HG03442 (cell line): ENCODE data around the gene RP2.
A peak's percentile ranks its signal among the peaks of the same experiment; 100 is the strongest.

ENCODE experiments used
- ATAC-seq: cut with Tn5 transposase; IDR thresholded peaks from one replicate; pipeline ENCODE4 v1.9.1; 2021; ENCODE audit warnings: mild to moderate bottlenecking, moderate library complexity; ENCODE audit not compliant: unreplicated experiment

Gene RP2

DNA sequence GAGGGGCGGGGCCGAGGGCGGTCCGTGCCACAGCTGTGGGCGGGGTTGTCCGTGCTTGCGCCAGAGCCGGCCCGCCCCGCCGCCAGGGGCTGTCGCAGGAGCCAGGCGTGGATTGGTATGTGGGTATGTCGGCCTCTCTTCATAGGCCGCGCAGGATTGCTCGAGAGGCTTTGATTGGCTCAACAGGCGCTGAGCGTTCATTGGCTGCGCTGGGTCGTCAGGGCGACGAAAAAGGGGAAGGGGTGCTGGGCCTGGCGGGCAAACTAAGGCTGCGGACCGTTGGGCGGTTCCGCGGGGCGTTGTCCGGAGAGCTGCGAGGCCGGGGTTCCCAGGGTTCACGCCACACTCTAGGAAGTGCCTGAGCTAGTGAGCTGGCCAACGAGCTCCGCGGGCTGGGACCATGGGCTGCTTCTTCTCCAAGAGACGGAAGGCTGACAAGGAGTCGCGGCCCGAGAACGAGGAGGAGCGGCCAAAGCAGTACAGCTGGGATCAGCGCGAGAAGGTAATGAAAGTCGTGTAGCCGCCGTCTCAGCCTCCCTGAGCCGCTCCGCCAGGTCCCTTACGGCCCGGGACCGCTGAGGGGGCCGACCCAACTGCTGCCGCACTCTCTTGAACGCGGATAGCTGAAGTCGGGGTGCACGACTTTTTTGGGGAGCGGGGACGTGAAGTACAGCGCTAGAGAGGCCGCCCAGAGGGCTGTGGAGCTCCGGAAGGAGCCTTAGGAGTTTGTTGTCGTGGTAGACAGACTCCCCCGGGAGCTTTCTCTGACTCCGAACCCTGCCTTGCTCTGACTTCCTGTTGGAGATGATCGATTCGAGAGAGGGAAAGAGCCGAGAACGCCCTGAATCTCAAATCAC, at the start of gene RP2:
Gene RP2 (plus strand): TSS at position 343 of the 857 bp plus-strand sequence. CDS start 58 bp downstream, at position 401.
- peak; percentile 94 for ATAC-seq

DNA sequence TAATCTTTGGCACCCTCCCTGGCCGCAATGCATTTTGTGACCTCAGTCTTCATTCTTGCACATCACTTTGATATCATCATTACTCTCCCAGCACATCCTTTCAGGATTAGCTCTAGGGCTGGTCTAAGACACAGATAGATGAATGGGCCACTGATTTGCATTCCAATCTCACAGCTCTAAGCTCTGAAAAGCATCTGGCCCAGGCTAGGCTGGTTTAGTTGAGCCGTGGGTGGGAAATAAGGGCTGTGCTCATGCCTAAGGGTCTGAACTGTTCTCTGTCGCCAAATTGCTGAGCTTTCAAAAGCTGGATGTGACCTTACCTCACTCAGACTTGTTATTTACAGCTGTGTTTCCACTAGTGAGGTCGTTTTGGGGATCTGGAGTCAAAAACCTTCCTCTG, 47.9 kb upstream of the RP2 start:
- no peak for ATAC-seq

DNA sequence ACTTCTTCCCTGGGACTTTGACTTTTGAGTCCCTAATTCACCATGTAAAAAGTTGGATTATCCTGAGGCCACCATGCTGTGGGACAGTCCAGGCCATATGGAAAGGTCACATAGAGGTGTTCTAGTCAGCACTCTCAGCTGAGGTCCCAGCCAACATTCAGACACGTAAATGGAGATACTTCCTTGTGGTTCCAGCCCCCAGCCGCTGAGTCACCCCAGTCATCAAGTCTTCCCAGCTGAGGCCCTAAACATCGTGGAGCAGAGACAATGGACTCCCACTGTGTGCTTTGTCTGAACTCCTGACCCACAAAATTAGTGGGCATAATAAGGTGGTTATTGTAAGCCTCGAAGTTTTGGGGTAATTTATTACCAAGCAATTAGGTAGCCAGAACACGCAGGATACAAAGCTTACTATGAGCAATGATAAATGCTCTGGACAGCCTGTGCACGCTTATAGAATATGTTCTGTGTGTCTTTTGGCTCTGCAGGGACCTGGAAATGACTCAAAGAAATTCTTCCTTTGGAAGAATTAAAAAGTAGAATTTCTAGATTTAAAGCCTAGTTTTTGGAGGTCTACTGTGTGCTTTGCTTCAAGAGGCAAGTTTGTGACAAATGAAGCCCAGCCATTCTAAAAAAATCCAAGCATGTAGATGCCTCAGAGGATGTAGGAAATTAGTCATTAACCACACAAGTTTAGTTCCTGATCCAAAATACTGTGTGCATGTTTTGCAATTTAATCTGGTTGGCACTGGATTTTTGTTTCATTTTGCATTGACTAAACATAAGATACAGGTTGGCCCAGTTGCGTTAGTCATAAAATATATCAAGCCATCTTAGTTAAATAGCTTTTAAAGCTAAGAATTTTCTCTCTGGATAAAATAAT, 44.7 kb upstream of the RP2 start:
- ATAC-seq, result peak; percentile 57

DNA sequence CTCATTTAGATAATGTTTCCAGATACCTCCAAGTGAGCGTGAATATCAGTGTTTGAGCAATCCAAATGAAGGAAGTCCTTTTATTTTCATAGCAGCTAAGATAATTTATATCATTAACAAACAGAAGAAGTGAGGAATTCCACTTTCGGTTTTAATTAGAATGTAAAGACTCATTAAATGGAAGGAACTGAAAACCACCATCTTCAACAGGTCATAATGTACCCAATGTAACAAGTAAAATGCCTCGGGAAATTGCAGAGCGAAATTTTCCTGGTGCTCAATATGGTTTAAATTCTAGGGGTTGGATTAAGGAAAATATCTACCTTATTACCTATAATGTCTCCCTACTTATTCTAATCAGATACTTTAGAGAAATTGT, 44.0 kb upstream of the RP2 start:
- ATAC-seq, result no peak

- ATAC-seq, result no peak
Observed at GRCh38 chrX:46793386-46794143, 43.3 kb upstream of the RP2 start.

GRCh38 chrX:46796574-46797191, 40.2 kb upstream of the RP2 start:
- no peak for ATAC-seq

DNA sequence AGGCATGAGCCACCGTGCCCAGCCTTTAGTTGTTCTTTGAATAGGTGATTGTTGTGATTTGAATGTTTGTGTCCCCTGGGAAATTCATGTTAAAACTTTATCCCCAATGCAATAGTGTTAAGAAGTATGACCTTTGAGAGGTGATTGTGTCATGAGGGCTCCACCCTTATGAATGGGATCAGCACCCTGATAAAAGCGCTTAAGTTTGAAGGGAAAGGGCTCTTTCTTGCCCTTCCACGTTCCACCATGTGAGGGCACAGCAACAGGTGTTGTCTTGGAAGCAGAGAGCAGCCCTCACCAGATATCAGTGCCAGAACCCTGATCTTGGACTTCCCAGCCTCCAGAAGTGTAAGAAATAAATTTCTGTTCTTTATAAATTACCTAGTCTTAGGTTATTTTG, 33.7 kb upstream of the RP2 start:
- ATAC-seq, result no peak

GRCh38 chrX:46805270-46805669, 31.6 kb upstream of the RP2 start:
- ATAC-seq, result no peak

DNA sequence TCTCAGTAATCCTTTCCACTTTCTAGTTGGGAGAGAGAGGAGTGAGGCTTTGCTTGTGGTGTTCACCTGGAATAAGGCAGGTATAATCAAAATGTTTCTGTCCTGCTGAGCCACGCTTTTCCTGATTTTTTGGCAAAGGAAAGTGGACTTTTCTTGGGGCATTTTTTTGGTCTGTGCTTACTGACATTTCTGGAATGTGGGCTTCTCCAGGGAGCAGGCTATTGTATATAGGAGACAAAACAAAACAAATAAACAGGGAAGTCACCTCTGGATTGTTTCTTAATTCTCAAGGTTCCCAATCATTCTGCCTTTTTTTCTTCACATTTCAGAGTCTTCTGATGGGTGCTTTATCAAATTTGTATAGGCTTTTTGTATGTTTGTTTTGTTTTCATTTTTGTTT, 25.7 kb upstream of the RP2 start:
- no peak for ATAC-seq

DNA sequence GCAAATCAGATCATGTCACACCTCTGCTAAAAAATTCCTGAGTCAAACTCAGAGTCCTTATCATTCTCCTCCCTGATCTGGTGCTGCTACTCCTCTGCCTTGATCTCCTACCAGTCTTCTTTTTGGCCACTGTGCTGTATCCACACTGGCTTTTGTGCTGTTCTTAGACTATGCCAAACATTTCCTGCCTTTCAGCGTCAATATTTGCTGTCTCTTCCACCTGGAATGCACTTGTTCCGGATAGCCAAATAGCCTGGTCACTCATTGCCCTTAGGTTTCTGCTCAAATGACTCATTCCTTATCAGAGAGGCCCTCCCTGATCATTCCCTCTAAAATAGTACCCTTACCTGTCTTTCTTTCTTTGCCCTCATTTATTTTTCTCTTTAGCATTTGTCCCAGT, 24.4 kb upstream of the RP2 start:
- no peak for ATAC-seq

GRCh38 chrX:46814966-46815365, 21.9 kb upstream of the RP2 start:
- no peak for ATAC-seq

- ATAC-seq, result no peak
Observed at GRCh38 chrX:46819136-46819535, 17.7 kb upstream of the RP2 start.

DNA sequence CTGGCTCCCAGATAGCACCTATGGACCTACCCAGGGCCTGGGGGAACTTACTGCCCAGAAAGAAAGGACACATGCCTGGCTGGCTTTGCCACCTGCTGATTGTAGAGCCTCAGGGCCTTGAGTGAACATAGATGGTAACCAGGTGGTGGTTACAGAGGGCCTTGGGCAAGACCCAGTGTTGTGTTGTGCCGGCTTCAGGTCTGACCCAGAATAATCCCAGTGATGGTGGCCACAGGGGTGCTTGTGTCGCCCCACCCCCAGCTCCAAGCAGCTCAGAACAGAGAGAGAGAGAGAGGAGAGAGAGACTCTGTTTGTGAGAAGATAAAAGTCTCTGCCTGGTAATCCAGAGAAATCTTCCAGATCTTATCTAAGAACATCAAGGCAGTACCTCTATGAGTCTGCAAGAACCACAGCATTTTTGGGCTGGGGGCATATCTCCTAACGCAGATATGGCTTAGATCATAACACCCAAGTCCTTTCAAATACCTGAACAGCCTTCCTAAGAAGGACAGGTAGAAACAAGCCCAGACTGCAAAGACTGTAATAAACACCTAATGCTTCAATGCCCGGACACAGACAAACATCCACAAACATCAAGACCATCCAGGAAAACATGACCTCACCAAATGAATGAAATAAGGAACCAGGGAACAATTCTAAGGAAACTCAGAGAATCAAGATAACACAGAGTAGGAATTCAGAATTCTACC, 16.3 kb upstream of the RP2 start:
- no peak for ATAC-seq

DNA sequence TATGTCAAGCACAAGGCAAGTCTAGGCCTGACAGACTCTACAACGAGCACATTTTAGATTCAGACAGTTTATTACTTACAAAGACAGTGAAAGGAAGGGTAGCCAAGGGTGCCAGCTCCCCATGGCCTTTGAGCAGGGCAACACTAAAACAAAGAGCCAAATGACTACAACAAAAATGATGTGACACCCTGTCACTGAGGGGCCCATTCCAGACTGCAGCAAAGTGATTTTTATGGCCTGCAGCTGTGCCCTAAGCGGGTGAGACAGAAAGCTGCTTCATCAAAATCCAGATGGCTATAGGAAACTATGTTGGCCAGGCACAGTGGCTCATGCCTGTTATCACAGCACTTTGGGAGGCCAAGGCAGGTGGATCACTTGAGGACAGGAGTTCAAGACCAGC, 13.4 kb upstream of the RP2 start:
- ATAC-seq, result no peak

DNA sequence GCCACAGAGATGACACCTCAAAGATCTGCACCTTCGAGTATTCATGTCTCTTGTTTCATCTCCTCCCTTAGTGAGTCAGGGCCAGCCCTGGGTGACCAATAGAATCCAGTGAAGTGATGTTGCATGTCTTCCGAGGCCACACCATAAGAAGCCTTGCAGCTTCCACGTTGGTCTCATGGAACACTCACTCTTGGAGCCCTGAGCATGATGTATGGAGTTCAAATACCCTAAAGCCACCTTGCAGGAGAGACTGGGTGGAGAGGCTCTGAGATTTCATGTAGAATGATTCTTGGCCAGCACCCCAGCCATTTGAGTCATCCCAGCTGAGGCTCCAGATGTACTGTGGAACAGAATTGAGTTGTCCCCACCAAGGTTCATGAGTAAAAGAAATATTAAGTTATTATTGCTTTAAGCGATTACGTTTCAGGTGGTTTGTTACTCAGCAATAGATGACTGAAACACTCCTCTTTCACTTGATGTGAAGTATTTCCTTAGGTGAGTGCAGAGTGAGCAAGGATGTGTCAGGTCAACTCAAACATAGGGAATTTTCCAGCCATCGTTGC, 5.0 kb upstream of the RP2 start:
- ATAC-seq, result no peak

DNA sequence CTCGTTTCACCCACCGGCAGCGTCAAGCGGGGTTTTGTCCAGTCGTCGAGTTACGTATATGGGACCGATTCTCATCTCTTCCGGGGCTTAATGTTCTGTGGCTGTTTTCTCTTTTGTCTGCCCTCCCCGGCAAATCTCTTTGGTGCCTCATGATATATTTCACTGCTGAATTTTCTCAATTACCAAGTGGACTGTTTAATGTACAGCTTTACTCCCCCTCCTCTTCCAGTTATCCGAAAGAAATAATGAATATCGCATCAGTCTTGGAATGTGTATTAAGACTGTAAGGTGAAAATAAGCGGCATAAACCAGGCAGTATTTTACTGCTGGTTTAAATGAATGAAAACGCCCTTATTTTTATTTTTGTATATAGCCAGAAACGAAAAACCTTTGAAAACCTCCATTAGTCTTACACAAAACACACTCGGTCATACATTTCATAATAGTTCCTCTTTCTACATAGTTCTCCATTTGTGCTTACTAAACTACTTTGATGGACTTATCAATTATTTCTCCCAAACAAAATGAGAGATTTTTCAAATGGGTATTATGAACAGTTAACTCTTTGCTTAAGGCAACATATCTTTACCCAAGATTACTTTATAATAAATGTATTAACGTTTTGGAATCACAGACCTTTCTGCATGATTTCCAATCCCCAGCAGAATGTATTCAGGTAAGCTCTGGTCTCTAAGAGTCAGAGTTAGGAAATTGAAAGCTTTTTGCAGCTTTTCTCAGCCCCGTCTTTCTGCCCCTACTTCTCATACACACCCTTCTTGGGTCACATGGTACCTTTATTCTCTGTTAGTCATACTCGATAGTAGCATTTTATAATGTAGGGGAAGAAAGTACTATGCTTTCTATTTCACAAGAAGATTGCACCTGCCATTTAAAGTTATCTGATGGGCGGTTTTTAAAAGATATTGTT, 979 bp downstream of the RP2 start:
- ATAC-seq, result no peak

DNA sequence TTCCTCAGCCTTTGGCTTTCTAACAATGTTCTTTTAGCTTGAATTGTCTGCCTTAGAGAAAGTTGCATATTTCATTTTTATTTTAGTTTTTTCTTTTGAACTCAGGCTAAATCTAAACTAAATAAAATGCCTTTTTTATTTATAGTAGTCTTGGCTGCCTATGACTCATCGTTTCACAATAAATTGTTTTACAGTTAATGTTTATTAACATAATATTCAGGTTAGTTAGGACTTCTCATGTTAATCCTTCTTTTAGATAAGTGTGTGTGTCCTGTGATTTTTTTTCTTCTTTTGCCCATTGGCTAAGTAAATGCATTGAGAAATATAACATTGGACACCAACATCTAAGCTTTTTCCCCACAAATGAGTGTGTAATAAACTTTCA, 1.6 kb downstream of the RP2 start:
- ATAC-seq, result no peak

- no peak for ATAC-seq
Observed at GRCh38 chrX:46838974-46839480, 2.2 kb downstream of the RP2 start.

- ATAC-seq, result no peak
Observed at GRCh38 chrX:46840946-46841345, 4.1 kb downstream of the RP2 start.
